ENCODE results near the gene MT1M.
"Not testable (repeated sequence)": the region's sequence is repeated elsewhere in the genome, so short reads cannot be mapped to it uniquely, and the experiment has no call there.

MT1M gene

DNA sequence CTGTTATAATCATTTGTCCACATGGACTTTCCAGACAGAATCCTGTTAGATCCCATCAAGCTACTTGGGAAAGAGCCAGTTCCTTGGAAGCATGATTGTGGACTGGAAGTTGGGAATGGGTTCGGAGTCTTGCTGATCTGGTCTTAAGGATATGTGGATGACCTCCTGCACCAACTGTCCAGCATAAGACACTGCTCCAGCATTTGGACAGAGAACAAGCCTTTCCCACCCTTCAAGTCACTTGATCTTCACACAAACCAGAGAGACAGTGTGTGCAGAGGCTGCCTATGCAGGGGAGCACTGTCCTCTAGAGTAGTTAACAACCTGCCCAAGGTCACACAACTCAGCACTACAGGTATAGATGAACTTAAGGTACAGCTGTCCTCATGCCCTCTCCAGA is 13.4 kb downstream of the MT1M start:
- no peak for DNase-seq (ENCODE audit: extremely low read depth in 1 of 2, low read depth in 1 of 2)

DNA sequence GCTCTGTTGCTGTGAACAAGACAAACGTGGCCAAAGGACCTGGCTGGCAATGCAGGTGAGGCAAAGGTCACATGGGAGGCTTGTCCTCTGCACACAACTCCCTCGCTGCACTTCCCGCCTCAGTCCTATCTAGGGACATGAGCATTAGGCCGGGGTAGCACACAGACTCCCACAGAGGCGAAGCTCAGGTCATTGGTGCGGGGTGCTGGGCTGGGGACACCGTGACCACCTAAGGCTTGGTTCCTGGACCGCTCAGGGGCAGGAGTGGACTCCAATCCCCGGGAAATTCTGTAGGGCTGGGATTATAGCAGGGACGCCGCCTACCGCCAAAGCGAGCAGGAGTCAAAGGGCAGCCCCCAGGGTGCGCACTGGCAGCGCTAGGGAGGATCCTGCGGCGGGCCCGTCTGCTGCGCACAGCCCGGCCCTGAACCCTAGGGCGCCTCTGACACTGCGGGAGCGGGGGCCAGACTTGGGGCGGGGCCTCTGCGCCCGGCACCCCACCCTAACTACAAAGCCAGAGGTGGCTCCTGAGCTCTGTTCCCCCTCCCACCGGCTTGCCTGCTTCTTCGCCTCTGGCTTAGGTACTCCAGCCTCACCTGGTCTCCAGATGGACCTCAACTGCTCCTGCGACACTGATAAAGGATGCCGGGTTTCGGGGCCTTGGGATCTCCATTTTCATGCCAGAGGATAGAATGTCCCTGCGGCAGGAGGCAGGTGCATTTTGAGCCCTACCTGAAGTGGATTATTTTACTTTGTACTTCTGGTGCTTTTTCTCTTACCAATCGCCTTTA is 15.4 kb downstream of the MT1M start:
- no peak for DNase-seq (ENCODE audit: extremely low read depth in 1 of 2, low read depth in 1 of 2)

DNA sequence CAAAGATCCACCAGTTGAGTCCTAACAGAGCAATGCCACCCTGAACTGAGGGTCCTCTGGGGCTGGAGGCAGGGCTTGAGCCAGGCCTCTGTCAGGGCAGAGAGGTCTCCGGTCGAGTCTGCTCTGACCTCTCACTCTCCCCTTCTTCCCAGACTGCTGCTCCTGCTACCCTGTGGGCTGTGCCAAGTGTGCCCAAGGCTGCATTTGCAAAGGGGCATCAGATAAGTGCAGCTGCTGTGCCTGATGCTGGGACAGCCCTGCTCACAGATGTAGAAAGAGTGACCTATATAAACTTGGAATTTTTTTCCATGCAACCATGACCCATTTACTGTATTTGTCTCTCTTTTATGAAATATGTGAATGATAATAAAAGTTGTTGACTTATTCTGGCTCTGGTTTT is 16.8 kb downstream of the MT1M start:
- DNase-seq (ENCODE audit: extremely low read depth in 1 of 2, low read depth in 1 of 2): no peak

DNA sequence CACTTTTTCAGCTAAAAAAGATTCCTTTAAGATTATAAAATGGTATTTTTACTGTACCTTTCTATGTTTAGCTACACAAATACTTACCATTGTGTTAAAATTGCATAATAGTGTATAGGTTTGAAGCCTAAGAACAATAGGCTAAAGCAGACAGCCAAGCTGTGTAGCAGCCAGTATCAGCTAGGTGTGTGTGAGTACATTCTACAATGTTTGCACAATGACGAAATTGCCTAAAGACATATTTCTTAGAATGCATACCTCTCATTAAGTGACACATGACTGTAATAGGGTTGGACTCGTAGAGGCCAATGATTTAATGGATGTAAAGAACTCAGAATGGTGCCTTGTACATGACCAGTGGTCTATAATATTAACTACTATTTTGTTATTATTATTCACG is 17.4 kb downstream of the MT1M start:
- DNase-seq (ENCODE audit: extremely low read depth in 1 of 2, low read depth in 1 of 2): no peak

DNA sequence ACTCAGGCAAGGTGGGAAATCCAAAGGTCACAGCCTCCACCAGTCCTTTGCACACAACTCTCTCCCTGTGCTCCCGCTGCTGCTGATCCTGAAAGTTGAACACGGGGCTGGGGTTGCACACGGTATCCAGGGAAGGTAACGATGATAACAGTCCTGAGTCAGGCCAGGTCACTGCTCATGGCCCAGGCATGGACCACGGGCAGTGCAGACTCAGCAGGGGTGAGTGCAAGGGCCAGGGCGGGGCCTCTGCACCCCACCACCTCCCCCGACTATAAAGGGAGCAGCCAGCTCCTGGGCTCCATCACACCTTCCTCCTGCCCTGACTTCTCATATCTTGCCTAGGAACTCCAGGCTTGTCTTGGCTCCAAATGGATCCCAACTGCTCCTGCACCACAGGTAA is 19.1 kb downstream of the MT1M start, which contains the start of gene MT1B:
Gene MT1B (plus strand): TSS at position 301 of the 400 bp plus-strand sequence. CDS start 68 bp downstream, at position 369.
- no peak for DNase-seq (ENCODE audit: extremely low read depth in 1 of 2, low read depth in 1 of 2)

DNA sequence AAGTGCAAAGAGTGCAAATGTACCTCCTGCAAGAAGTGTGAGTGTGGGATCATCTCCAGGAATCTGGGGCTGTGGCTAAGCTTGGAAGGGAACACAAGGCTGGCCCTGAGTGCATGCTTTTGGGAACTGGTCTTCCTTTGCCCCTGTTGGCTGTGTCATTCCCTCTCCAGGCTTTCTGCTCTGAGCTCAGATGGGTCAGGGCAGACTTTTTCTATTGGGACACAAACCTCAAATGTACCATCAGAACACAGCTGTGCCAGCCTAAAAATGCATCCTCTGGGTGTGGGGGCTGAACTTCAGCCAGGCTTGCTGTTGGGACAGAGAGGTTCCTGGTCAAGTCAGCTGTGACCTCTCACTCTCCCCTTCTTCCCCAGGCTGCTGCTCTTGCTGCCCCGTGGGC is 20.1 kb downstream of the MT1M start:
- no peak for DNase-seq (ENCODE audit: extremely low read depth in 1 of 2, low read depth in 1 of 2)

DNA sequence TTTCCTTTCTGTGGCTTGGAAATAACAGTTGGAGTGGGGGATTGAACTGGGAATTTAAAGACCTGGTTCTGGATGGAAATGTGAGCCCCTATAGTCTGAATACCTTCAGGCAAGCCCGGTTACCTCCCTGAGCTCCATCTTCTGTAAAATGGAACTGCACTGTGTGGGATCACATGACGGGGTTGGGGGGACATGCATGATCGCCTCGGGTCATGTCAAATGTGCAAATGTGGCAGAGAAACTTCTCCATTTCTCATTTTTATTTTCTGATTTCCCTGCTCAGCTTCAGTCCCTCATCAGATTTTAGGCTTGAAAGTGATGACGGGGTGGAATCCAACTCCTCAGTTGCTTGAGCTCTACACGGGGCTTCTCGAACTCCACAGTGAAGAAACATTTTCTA is 20.8 kb downstream of the MT1M start:
- DNase-seq (ENCODE audit: extremely low read depth in 1 of 2, low read depth in 1 of 2): no peak

DNA sequence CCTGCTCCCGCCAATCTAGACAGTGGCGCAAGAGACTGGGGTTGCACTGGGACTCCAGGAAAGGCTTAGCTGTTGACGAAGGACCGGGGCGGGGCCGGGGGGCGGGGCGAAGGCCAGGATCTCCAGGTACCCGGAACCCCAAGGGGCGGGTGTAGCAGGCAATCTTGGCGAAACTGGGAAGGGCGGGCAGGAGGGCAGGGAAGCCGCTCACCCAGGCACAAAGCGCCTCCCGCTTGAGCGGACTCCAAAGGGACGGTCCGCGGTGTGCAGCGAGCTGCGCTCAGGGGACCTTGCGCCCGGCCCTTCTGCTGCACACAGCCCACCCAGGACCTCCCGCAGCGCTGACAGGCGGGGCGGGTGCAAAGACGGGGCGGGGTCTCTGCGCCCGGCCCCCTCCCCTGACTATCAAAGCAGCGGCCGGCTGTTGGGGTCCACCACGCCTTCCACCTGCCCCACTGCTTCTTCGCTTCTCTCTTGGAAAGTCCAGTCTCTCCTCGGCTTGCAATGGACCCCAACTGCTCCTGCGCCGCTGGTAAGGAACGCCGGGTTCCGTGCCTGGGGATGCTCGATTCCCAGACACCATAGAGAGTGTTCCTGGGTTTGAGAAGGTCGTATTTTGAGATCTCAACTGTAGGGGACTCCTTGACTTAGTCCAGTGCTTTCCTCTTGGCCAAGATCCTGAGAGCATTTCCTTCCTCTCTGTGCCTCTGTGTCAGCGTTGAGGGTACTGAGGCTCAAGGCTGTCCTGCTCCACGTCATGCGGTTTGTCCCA is 25.3 kb downstream of the MT1M start, which contains the start of gene MT1F:
Gene MT1F (plus strand): TSS at position 405 of the 772 bp plus-strand sequence. CDS start 100 bp downstream, at position 505.
- peak; percentile 59 to 71 for DNase-seq (ENCODE audit: extremely low read depth in 1 of 2, low read depth in 1 of 2)

DNA sequence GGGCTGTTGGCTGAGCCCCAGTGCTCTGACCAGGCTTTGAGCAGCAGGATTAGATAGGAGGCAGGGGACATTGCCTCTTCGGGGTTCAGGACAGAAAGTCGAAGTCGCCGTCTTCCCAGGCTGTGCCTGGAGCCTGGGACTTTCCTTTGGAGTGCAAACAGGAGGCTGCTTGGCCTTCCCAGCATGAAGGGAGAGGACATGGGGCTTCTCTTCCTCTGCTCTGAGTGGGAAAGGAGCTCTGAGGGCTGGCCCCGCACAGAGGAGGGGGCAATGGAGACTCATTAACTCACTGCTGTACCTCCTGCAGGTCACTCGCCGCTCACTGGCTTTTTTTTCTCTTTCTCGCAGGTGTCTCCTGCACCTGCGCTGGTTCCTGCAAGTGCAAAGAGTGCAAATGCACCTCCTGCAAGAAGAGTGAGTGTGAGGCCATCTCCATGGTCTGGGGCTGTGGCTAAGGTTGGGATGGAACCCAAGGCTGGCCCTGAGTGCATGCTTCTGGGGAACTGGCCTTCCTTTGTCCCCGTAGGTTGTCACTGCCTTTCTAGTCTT is 25.9 kb downstream of the MT1M start:
- no peak for DNase-seq (ENCODE audit: extremely low read depth in 1 of 2, low read depth in 1 of 2)

DNA sequence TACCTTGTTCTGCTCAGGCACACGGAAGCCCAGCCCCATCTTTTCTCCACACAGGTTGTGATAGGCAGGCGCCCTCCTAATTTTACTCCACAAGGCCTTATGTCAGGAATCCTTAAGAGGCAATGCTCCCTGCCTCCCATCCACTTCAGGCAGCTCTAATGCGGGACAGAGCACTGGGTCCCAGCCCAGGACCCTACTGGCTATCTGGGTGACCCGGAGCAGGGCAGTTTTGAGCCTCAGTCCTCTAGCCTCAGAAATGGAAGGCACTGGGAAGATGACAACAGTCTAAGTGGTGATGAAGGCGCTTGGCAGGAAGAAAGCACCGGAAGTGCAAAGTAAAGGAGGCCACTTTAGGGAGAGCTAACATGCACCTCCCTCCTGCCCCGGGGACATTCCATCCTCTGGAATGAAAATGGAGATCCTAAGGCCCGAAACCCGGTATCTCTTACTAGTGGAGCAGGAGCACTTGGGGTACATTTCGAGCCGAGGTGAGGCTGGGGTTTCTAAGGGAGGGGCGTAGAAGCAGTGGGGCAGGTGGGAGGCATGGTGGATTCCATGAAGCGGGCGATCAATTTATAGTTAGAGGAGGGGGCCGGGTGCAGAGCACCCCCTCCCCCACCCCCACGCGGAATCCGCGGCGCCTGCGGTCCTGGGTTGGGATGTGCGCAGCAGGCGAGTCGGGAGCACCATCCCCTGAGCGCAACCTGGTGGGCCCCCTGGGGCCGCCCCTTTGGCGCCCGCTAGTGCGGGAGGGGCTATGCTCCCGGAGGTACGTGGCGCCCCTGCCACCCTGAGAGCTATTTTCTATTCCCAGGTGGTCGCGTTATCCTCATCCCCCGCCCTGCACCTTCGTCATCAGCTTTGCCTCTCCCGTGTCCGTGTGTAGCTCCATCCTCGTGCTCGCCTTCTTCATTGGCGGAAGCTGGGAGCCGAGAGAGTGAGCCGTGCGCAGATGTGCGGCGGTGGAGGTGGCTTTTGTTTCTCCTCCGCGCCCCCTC is 30.2 kb downstream of the MT1M start:
- DNase-seq (ENCODE audit: extremely low read depth in 1 of 2, low read depth in 1 of 2): peak in 1 of 2 donors; percentile 42

DNA sequence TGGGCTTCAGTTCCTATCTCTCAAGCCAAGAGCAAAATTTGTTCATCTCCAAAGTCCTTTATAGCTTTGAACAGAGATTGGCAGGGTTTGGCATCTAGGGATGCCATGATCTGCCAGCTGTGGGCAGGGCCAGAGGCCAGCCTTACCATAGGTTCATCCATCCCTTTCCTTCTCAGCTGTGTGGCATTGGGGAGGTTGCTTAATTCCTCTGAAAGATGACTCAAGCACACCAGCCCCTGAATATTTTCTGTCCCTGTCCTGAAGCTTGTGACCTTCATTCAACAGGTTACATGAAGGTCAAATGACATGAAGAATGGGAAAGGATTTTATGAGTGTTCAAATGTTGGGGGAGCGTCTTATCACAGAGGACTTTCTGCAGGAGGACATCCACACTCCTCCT is 32.0 kb downstream of the MT1M start:
- no peak for DNase-seq (ENCODE audit: extremely low read depth in 1 of 2, low read depth in 1 of 2)

DNA sequence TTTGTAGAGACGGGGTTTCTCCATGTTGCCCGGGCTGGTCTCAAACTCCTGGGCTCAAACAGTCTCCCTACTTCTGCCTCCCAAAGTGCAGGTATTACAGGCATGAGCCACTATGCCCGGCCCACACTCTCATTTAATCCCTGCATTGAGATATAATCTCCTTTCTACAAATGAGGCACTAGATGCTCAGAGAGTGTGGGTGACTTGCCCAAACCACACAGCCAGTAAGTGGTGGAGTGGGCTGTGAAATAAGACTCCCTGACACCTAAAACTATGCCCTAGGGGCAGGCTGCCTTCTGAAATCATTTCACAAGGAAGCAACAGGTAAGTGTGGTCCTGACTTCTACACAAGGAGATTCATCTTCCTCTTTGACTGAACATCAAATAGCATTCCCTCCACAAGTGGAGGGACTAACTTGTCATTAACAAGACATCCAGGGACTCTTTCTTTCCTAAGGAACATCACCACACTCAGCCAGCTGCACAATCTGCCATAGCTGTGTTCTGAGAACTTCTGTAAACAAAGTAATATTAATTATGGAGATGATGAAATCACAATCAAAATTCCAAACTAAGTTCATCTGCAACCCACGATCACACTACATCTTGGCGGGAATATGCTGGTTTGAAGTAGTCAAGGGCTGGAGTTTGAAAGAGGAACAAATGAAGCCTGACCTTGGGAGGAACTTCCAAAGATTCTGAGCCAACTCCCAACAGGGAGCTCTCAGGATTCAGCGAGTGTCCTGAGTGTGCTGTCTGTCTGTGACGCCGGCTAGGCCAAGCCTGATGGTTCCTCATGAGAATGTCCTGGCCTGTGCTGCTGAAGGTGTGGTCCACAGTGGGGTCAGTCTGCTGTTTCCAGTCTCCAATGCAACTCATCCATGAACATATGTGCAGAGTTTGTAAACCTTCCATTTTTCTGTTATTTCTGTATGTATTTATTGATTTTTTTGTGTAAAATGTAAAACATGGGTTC is 33.1 kb downstream of the MT1M start:
- DNase-seq (ENCODE audit: extremely low read depth in 1 of 2, low read depth in 1 of 2): not testable (repeated sequence)

DNA sequence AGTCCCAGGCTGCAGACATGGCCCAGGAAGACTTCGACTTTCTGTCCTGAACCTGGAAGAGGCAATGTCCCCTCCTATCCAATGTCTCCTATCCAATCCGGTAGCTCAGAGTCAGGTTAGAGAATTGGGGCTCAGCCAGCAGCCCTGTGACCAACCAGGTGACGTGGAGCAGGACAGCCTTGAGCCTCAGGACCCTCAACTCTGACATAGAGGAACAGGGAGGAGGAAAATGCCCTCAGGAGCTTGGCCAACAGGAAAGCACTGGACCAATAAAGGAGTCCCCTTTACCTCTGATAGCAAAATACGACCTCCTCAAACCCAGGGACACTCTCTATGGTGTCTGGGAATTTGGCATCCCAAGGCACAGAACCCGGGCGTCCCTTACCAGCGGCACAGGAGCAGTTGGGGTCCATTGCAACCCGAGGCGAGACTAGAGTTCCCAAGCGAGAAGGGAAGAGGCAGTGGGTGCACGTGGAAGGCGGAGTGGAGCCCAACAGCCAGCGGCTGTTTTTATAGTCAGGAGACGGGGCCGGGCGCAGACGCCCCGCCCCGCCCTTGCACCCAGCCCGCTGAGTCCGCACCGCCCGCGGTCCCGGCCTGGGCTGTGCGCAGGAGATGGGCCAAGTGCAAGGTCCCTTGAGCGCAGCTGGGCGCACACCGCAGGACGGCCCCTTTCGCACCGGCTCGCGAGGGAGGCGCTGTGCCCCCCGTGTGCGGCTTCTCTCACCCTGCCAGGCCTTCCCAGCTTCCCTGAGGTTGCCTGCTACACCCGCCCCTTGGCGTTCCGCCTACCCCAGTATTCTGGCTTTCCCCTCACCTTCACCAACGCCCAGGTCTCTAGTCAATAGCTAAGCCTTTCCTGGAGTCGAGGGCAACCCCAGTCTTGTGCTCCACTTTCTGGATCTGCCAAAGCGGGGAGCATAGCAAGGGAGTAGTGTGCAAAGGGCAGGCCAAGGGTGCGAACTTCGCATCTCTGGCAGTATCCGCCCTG is 35.4 kb downstream of the MT1M start, which contains the start of gene MT1G:
Gene MT1G (minus strand): TSS at position 485 of the 991 bp plus-strand sequence. CDS start 72 bp downstream, at position 413.
- DNase-seq (ENCODE audit: extremely low read depth in 1 of 2, low read depth in 1 of 2): no peak

DNA sequence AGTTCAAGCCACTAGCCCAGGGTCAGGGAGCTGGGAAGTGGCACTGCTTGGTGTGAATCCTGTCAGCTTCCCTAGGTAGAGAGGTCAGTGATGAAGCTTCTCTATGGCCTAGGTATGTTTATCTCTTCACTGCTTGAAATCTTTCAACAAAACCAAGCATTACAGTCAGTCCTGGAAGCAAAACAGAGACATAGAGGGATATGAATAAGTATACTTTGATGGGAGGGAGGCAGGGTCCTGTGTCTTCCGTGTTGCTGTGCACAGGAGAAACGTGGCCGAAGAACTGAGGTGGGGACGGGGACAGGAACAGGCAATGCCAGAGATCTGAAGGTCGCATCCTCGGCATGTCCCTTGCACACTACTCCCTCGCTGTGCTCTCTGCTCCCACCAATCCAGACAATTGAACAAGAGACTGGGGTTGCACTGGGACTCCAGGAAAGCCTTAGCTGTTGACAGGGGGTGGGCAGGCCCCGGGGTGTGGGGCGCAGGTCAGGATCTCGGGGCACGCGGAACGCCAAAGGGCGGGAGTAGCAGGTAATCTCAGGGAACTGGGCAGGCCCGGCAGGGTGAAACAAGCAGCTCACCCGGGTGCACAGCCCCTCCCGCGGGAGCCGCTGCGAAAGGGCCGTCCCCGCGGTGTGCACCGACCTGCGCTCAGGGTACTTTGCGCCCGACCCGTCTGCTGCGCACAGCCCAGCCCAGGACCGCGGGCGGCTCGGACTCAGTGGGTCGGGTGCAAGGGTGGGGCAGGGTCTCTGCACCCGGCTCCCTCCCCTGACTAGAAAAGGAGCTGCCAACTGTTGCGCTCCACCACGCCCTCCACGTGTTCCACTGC is 36.8 kb downstream of the MT1M start, which contains the start of gene MT1H:
Gene MT1H (plus strand): TSS at position 810 of the 835 bp plus-strand sequence. CDS start 71 bp downstream, outside the sequence.
- DNase-seq (ENCODE audit: extremely low read depth in 1 of 2, low read depth in 1 of 2): no peak

DNA sequence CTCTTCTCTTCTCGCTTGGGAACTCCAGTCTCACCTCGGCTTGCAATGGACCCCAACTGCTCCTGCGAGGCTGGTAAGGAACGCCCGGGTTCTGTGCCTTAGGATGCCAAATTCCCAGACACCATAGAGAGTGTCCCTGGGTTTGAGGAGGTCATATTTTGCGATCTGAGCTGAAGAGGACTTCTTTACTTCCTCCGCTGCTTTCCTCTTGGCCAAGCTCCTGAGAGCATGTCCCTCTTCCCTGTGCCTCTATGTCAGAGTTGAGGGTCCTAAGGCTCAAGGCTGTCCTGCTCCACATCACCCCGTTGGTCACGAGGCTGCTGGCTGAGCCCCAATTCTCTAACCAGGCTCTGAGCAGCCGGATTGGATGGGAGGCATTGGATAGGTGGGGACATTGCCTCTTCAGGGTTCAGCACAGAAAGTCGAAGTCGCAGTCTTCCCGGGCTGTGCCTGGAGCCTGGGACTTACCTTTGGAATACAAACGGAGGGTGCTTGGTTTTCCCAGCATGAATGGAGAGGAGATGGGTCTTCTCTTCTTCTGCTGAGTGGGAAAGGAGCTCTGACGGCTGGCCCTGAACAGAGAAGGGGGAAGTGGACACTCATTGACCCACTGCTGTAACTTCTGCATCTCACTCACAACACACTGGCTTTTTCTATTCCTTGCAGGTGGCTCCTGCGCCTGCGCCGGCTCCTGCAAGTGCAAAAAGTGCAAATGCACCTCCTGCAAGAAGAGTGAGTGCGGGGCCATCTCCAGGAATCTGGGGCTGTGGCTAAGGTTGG is 37.6 kb downstream of the MT1M start:
- no peak for DNase-seq (ENCODE audit: extremely low read depth in 1 of 2, low read depth in 1 of 2)

DNA sequence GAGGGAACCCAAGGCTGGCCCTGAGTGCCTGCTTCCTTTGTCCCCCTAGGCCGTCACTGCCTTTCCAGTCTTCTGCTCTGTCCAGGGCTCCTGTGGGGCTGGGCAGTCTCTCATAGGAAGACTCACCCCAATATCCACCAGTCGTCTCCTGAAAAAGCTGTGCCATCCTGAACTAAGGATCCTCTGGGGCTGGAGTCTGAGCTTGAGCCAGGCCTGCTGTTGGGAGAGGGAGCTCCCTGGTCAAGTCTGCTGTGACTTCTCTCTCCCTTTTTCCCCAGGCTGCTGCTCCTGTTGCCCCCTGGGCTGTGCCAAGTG is 38.1 kb downstream of the MT1M start:
- DNase-seq (ENCODE audit: extremely low read depth in 1 of 2, low read depth in 1 of 2): no peak

Measured in stimulated activated CD8-positive, alpha-beta memory T cell treated with anti-CD3 and anti-CD28 coated beads, Interleukin-7, amount 100 ng/mL, for 48 hours (primary cell).